ENCODE data around the gene PSMD14. TPM values are rescaled to one million over a fixed set of nuclear protein-coding genes. Genes with fewer than 3 reads are reported as not detected.
"Not testable (repeated sequence)": the region's sequence is repeated elsewhere in the genome, so short reads cannot be mapped to it uniquely, and the experiment has no call there.

Gene PSMD14
- total RNA-seq, 2 experiments from 2014 or later, result 86.7 to 93.0 TPM

DNA sequence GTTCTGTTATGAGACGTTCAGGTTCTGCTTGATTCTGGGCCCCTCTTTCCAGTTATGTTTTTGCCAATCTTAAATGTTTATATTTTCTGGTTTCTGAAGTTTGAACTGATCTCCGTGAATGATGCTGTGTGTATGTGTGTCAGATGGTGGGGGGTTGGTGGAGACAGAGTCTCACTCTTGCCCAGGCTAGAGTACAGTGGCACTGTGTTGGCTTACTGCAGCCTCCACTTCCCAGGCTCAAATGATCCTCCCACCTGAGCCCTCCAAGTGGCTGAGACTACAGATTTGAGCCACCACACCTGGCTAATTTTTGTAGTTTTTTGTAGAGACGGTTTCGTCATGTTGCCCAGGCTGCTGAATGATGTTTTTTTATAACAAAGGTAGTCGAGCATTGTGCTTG, 45.9 kb downstream of the PSMD14 start:
- Mint-ChIP-seq H3K27ac (no peak overlapping the region), H3K4me3 (no peak overlapping the region), H3K9me3 (no peaks in the 10 kb centered on the region), H3K27me3 (no peaks in the 10 kb centered on the region), H3K4me1 (ENCODE audit: low read depth) (peaks cover 19% of the 10 kb centered on the region), H3K36me3 (ENCODE audit: low read depth) (peaks cover 14% of the 10 kb centered on the region)
- TF ChIP-seq, protein P1, sequence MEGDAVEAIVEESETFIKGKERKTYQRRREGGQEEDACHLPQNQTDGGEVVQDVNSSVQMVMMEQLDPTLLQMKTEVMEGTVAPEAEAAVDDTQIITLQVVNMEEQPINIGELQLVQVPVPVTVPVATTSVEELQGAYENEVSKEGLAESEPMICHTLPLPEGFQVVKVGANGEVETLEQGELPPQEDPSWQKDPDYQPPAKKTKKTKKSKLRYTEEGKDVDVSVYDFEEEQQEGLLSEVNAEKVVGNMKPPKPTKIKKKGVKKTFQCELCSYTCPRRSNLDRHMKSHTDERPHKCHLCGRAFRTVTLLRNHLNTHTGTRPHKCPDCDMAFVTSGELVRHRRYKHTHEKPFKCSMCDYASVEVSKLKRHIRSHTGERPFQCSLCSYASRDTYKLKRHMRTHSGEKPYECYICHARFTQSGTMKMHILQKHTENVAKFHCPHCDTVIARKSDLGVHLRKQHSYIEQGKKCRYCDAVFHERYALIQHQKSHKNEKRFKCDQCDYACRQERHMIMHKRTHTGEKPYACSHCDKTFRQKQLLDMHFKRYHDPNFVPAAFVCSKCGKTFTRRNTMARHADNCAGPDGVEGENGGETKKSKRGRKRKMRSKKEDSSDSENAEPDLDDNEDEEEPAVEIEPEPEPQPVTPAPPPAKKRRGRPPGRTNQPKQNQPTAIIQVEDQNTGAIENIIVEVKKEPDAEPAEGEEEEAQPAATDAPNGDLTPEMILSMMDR (IDR thresholded peaks at IDR 0.05), result no peak
- ChIA-PET POLR2A (no interaction called here), CTCF (no interaction called here)
- intact Hi-C loops (cut with micrococcal nuclease), result no loop called here
- DNase-seq (no peak), ATAC-seq (no peak)

DNA sequence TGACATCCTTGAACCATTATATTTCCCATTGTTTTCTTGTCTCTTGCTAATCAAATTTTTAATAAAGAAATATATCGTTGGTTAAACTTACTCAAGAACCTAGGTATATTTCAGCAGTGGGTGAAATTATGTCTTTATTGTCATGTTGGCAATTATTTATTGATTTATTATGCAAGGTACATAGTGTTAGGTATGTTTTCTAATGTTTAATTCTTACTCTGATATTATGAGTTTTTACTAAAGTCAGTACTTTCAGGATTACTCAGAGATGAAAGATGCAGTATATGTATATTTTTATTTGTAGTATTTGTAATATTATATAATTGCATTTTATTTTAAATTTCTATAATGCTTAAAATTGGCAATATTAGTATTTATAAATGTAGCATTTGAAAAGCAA, 46.9 kb downstream of the PSMD14 start:
- Mint-ChIP-seq H3K4me1 (ENCODE audit: low read depth) (peaks cover 19% of the 10 kb centered on the region), H3K9me3 (no peaks in the 10 kb centered on the region), H3K36me3 (ENCODE audit: low read depth) (peaks cover 15% of the 10 kb centered on the region), H3K27me3 (no peaks in the 10 kb centered on the region), H3K27ac (no peak overlapping the region), H3K4me3 (no peak overlapping the region)
- intact Hi-C loops (cut with micrococcal nuclease), result no loop called here
- ATAC-seq (no peak), DNase-seq (no peak)
- TF ChIP-seq, protein P1 (IDR thresholded peaks at IDR 0.05), result no peak
- ChIA-PET CTCF (no interaction called here), POLR2A (no interaction called here)

DNA sequence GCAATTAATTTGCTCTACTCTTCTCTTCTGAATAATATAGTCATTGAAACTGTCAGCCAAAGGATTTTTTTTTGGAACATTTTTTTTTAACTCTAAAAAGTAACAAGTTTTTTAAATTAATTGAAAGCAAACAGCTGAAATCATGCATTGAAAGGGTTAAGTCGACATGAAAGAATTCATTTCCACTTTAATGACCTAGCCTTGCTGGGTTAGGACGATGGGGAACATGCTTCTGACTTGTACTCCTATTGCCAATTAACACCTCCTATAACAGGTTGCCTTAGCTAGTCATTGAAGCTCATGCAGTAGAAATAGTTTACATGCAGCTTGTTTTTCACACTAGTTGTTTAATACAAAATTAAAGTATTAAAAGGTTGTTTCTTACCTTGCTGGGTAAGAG, 47.8 kb downstream of the PSMD14 start:
- ATAC-seq (no peak), DNase-seq (no peak)
- TF ChIP-seq, protein P1 (IDR thresholded peaks at IDR 0.05), result no peak
- peaks cover 2% of the 10 kb centered on the region for H3K9me3 Mint-ChIP-seq
- H3K36me3 Mint-ChIP-seq (ENCODE audit: low read depth), result peaks cover 18% of the 10 kb centered on the region
- no peaks in the 10 kb centered on the region for H3K27me3 Mint-ChIP-seq
- CTCF ChIA-PET, result no interaction called here
- H3K4me1 Mint-ChIP-seq (ENCODE audit: low read depth), result peaks cover 19% of the 10 kb centered on the region
- POLR2A ChIA-PET, result no interaction called here
- intact Hi-C loops (cut with micrococcal nuclease), result no loop called here
- H3K4me3 Mint-ChIP-seq, result no peak overlapping the region
- no peak overlapping the region for H3K27ac Mint-ChIP-seq

DNA sequence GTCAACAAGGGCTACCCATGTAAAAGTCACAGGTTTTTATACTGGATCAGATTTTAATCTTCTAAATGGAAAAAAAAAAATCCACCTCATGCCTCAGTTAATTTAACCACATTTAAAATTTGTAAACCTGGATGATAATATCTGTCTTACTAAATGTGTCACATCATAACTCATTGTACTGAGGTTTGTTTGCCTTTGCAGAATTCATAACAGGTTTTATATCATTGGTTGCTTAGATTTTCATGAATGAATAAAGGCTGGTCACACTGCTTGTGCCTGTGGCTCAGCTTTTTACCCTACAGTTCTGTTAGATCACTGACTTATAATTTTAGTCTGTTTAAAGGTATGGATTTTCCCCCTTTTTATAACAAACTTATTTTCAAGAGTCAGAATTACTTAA, 48.9 kb downstream of the PSMD14 start:
- intact Hi-C loops (cut with micrococcal nuclease), result no loop called here
- no peak overlapping the region for H3K27ac Mint-ChIP-seq
- ATAC-seq, result peak; percentile 37

DNA sequence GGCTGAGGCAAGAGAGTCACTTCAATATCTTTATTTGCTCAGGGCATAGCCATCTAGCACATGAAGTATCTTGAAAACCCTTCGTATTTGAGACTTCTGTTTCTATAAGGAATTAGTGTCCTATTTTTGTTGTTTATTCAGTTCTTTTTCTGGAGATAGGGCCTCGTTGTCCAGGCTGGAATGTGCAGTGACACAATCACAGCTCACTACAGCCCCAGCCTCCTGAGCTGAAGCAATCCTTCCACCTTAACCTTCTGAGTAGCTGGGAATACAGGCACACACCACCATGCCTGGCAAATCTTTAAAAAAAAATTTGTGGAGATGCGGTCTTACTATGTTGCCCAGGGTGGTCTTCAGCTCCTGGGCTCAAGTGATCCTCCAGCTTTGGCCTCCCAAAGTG, 50.6 kb downstream of the PSMD14 start:
- intact Hi-C loops (cut with micrococcal nuclease), result no loop called here
- Mint-ChIP-seq H3K9me3 (peaks cover 6% of the 10 kb centered on the region), H3K27ac (no peak overlapping the region), H3K4me3 (no peak overlapping the region), H3K27me3 (no peaks in the 10 kb centered on the region), H3K36me3 (ENCODE audit: low read depth) (peaks cover 34% of the 10 kb centered on the region), H3K4me1 (ENCODE audit: low read depth) (peaks cover 10% of the 10 kb centered on the region)
- POLR2A ChIA-PET, result no interaction called here
- CTCF ChIA-PET, result interaction anchor here (0.6 kb wide), 1 partner anchor 29 kb away, joined by 3 read pairs; no protein-coding TSS in a partner anchor
- ATAC-seq (no peak), DNase-seq (no peak)
- TF ChIP-seq, protein P1 (IDR thresholded peaks at IDR 0.05), result no peak

More for the DNA sequence above, 48.9 kb downstream of the PSMD14 start:
- no peak for DNase-seq
- TF ChIP-seq, protein P1 (IDR thresholded peaks at IDR 0.05), result no peak
- POLR2A ChIA-PET, result no interaction called here
- peaks cover 23% of the 10 kb centered on the region for H3K36me3 Mint-ChIP-seq (ENCODE audit: low read depth)
- CTCF ChIA-PET, result no interaction called here
- peaks cover 14% of the 10 kb centered on the region for H3K4me1 Mint-ChIP-seq (ENCODE audit: low read depth)
- H3K9me3 Mint-ChIP-seq, result peaks cover 2% of the 10 kb centered on the region
- H3K27me3 Mint-ChIP-seq, result no peaks in the 10 kb centered on the region
- no peak overlapping the region for H3K4me3 Mint-ChIP-seq

DNA sequence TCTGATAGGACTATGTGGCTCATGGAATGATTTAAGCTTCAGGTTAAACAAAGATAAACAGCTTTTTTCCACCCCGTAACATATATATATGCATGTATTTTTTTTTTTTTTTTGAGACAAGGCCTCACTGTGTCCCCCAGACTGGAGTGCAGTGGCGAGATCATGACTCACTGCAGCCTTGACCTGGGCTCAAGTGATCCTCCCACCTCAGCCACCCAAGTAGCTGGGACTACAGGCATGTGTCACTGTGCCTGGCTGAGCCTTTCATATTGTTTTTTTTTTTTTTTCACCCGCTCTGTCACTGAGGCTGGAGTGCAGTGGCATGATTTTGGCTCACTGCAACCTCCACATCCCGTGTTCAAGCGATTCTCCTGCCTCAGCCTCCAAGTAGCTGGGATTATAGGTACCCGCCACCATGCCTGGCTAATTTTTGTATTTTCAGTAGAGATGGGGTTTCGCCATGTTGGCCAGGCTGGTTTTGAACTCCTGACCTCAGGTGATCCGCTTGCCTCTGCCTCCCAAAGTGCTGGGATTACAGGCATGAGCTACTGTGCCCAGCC, 52.0 kb downstream of the PSMD14 start:
- H3K4me1 Mint-ChIP-seq (ENCODE audit: low read depth); CTCF ChIA-PET; H3K4me3 Mint-ChIP-seq; H3K27me3 Mint-ChIP-seq; intact Hi-C loops (cut with micrococcal nuclease); ATAC-seq; H3K27ac Mint-ChIP-seq; H3K9me3 Mint-ChIP-seq; POLR2A ChIA-PET; DNase-seq: not testable (repeated sequence)
- H3K36me3 Mint-ChIP-seq (ENCODE audit: low read depth), result peaks cover 32% of the 10 kb centered on the region
